Subcutaneous adipose tissue (tissue), 4 donors: ENCODE measurements around the gene ANP32E. TPM values are rescaled to one million over a fixed set of nuclear protein-coding genes. Genes with fewer than 3 reads are reported as not detected.

ENCODE experiments used
- small RNA-seq: library from RNA; depleted of rRNA; stranded (forward); fragments of <200 nt; gene quantifications from one replicate; pipeline ENCODE3, GENCODE V24; 2016
- total RNA-seq, 4 donors: library from RNA; depleted of rRNA; stranded (reverse); fragments of >200 nt; gene quantifications; one replicate each; pipeline ENCODE4 v1.1.0, GENCODE V29; 2016
- TF ChIP-seq, protein P1 (sequence below): fragments of 450-650 bp; IDR thresholded peaks from one replicate; pipeline ENCODE4 v1.5.1; 2016; ENCODE audit warnings: low read depth, mild to moderate bottlenecking, control low read depth, antibody characterized with exemption, moderate library complexity

The ANP32E gene
- total RNA-seq, 4 donors from 2014 or later: 15.1 to 25.4 (median 16.1) TPM

DNA sequence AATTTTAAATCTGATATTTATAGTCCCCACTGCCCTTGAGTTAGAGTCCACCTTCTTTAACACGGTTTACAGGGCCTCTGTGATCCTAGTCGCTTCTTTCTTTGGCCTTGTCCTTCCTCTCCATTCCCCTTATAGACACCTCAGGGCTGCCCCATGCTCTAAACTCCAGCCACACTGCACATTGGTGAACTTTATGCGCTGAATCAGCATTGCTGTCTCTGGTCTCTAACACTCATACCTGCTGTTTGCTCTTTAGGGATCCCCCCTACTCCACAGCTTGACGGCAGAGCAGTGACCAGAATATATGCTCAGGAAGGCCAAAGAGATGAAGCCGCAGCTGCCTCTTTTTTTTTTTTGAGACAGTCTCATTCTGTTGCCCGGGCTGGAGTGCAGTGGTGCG is 56.0 kb downstream of the ANP32E start:
- TF ChIP-seq, protein P1, sequence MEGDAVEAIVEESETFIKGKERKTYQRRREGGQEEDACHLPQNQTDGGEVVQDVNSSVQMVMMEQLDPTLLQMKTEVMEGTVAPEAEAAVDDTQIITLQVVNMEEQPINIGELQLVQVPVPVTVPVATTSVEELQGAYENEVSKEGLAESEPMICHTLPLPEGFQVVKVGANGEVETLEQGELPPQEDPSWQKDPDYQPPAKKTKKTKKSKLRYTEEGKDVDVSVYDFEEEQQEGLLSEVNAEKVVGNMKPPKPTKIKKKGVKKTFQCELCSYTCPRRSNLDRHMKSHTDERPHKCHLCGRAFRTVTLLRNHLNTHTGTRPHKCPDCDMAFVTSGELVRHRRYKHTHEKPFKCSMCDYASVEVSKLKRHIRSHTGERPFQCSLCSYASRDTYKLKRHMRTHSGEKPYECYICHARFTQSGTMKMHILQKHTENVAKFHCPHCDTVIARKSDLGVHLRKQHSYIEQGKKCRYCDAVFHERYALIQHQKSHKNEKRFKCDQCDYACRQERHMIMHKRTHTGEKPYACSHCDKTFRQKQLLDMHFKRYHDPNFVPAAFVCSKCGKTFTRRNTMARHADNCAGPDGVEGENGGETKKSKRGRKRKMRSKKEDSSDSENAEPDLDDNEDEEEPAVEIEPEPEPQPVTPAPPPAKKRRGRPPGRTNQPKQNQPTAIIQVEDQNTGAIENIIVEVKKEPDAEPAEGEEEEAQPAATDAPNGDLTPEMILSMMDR: no peak

DNA sequence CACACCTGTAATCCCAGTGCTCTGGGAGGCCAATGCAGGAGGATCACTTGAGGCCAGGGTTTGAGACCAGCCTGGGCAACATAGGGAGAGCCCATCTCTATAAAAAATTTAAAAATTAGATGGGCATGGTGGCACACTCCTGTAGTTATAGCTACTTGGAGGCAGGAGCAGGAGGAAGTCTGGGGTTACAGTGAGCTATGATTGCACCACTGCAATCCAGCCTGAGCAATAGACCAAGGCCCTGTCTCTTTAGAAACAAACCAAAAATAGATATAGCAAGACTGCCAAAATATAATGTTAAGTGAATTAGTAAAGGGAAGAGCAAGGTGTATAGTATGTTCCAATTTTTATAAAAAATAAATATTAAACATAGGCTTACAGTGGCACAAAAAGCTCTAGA is 57.4 kb downstream of the ANP32E start:
- TF ChIP-seq, protein P1: no peak

- TF ChIP-seq, protein P1: no peak
These were observed 59.3 kb downstream of the ANP32E start for GRCh38 chr1:150176593-150176992.

DNA sequence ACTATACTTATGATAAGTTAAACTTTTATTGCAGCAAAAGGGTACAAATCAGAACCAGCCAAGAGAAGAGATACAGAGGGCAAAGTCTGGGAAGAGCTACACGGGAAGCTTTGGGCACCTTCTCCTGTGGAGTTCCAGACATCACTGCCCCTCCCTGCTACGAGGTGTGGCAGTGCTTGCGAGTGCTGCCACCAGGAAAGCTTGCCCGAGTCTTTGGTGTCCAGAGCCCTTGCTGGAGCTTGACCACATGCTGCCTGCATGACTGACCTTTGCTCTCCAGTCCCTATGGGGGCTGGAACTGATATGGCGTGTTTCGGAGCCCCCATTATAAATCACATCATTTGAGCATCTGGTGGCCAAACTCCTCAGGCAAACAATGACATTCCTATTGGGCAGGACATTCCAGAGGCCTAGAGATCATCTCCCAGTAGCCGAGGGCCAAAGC is 62.7 kb downstream of the ANP32E start:
- TF ChIP-seq, protein P1: no peak

DNA sequence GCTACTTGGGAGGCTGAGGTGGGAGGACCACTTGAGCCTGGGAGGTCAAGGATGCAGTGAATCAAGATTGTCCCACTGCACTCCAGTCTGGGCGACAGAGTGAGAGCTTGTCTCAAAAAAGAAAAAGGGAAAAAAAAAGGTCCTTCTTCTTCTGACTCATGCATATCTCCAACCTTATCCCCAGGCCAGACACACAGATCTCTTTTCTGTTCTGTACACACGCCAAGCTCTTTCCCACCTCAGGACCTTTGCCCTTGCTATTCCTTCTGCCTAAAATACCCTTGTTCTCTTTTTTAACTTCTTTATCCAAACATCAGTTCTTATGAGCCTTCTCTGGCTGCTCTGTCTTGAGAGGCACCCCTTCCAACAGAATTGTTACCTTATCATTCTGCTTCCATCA is 64.1 kb downstream of the ANP32E start:
- TF ChIP-seq, protein P1: no peak

GRCh38 chr1:150168960-150169601 is 66.8 kb downstream of the ANP32E start:
- TF ChIP-seq, protein P1: no peak

Small RNA genes within 50 kb of the gene (small RNA-seq; reads per million reads assigned to genes)
- gene RN7SL480P: not detected
- not detected for gene RNU2-17P

Other genes with a start within 250 kb of the ANP32E start
- gene OTUD7B, start 225.4 kb downstream of the ANP32E start, total RNA-seq: 10 to 100 TPM; 16.0 to 41.4 (median 30.0) TPM
- gene VPS45, start 168.3 kb downstream of the ANP32E start, total RNA-seq: 10 to 100 TPM; 28.1 to 54.6 (median 38.4) TPM
- gene PLEKHO1, start 86.2 kb downstream of the ANP32E start, total RNA-seq: 10 to 100 TPM; 24.8 to 60.2 (median 30.6) TPM
- gene CA14, start 21.7 kb upstream of the ANP32E start, total RNA-seq: not detected
- gene APH1A, start 32.9 kb upstream of the ANP32E start, total RNA-seq: 10 to 100 TPM; 58.2 to 94.0 (median 72.4) TPM
- 10 to 100 TPM in 1 of 4 donors, 1 to 10 TPM in 2, under 1 TPM in 1; 0.94 to 17.8 (median 6.5) TPM for gene C1orf54, start 36.7 kb upstream of the ANP32E start, total RNA-seq
- 1 to 10 TPM in 3 of 4 donors, under 1 TPM in 1; 0.85 to 4.1 (median 3.1) TPM for gene CIART, start 46.4 kb upstream of the ANP32E start, total RNA-seq
- 10 to 100 TPM; 30.0 to 47.9 (median 38.2) TPM for gene MRPS21, start 57.7 kb upstream of the ANP32E start, total RNA-seq
- gene PRPF3, start 85.4 kb upstream of the ANP32E start, total RNA-seq: 10 to 100 TPM; 36.2 to 83.3 (median 47.7) TPM
- gene RPRD2, start 128.0 kb upstream of the ANP32E start, total RNA-seq: 10 to 100 TPM; 17.2 to 24.9 (median 19.5) TPM